ENCODE measurements around the gene EI24. TPM values are rescaled to one million over a fixed set of nuclear protein-coding genes. Genes with fewer than 3 reads are reported as not detected.

Gene EI24
- total and polyA plus RNA-seq, 9 of the 15 experiments (the other 6 are each of a cell fraction or from before 2014, with no cell fraction given), result 50.4 to 260 (median 168) TPM

DNA sequence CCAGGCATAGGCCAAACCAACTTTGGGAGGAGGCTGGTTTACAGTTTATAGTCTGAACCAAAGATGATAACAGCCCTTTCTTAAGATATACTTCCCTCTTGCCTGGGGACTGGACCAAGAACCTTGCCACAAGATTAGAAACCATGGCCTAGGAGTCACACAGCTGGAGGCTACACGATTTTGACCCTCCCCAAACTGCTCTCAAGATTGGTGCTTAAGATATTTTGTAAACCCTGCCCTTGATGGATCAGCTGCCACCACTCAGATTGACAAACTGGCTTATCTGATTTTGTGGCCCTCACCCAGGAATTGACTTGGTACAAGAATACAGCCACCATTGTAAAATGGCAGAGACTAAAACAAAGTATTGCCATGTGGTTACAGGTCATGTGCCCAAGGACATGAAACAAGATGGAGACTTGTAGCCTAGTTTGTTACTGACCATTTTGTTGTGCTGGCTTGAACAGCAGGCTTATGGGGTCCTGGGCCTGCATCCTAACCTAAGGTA lies 17.4 kb upstream of the EI24 start (continued):
- TF ChIP-seq TEAD4 (IDR thresholded peaks at IDR 0.05; ENCODE audit: low read length) (peak; percentile 86), TEAD4 (CRISPR knock-in tag; IDR thresholded peaks at IDR 0.05; ENCODE audit: borderline replicate concordance) (no peak), CXXC5 (CRISPR knock-in tag; IDR thresholded peaks at IDR 0.05) (0 out of 2 replicates have a peak, but pooled peaks have one; percentile 50), KAT8 (IDR thresholded peaks at IDR 0.05; ENCODE audit: low read depth) (no peak), RBM34 (IDR thresholded peaks at IDR 0.05; ENCODE audit: borderline replicate concordance, insufficient read depth, low read length) (no peak), E2F3 (CRISPR knock-in tag; IDR thresholded peaks at IDR 0.05) (no peak), CREB1 (IDR thresholded peaks at IDR 0.05) (no peak; the same call in 1 of the 2 replicates), CREB1 (CRISPR knock-in tag; IDR thresholded peaks at IDR 0.05) (no peak), CBX3 (IDR thresholded peaks at IDR 0.05; ENCODE audit: borderline replicate concordance in 1 of 2, low read length in 2 of 2) (peak in 1 of 2 experiments; percentile 71; a peak in 1 of 3 replicates), KLF16 (IDR thresholded peaks at IDR 0.05) (peak; percentile 89), CBFA2T2 (conservative IDR thresholded peaks at IDR 0.05) (peak; percentile 89), HDAC2 (IDR thresholded peaks at IDR 0.05) (0 out of 2 replicates have a peak, but pooled peaks have one; percentile 72), ZBTB9 (CRISPR knock-in tag; IDR thresholded peaks at IDR 0.05) (peak; percentile 83; the same call in 1 of the 2 replicates)
- TF ChIP-seq, protein P1, sequence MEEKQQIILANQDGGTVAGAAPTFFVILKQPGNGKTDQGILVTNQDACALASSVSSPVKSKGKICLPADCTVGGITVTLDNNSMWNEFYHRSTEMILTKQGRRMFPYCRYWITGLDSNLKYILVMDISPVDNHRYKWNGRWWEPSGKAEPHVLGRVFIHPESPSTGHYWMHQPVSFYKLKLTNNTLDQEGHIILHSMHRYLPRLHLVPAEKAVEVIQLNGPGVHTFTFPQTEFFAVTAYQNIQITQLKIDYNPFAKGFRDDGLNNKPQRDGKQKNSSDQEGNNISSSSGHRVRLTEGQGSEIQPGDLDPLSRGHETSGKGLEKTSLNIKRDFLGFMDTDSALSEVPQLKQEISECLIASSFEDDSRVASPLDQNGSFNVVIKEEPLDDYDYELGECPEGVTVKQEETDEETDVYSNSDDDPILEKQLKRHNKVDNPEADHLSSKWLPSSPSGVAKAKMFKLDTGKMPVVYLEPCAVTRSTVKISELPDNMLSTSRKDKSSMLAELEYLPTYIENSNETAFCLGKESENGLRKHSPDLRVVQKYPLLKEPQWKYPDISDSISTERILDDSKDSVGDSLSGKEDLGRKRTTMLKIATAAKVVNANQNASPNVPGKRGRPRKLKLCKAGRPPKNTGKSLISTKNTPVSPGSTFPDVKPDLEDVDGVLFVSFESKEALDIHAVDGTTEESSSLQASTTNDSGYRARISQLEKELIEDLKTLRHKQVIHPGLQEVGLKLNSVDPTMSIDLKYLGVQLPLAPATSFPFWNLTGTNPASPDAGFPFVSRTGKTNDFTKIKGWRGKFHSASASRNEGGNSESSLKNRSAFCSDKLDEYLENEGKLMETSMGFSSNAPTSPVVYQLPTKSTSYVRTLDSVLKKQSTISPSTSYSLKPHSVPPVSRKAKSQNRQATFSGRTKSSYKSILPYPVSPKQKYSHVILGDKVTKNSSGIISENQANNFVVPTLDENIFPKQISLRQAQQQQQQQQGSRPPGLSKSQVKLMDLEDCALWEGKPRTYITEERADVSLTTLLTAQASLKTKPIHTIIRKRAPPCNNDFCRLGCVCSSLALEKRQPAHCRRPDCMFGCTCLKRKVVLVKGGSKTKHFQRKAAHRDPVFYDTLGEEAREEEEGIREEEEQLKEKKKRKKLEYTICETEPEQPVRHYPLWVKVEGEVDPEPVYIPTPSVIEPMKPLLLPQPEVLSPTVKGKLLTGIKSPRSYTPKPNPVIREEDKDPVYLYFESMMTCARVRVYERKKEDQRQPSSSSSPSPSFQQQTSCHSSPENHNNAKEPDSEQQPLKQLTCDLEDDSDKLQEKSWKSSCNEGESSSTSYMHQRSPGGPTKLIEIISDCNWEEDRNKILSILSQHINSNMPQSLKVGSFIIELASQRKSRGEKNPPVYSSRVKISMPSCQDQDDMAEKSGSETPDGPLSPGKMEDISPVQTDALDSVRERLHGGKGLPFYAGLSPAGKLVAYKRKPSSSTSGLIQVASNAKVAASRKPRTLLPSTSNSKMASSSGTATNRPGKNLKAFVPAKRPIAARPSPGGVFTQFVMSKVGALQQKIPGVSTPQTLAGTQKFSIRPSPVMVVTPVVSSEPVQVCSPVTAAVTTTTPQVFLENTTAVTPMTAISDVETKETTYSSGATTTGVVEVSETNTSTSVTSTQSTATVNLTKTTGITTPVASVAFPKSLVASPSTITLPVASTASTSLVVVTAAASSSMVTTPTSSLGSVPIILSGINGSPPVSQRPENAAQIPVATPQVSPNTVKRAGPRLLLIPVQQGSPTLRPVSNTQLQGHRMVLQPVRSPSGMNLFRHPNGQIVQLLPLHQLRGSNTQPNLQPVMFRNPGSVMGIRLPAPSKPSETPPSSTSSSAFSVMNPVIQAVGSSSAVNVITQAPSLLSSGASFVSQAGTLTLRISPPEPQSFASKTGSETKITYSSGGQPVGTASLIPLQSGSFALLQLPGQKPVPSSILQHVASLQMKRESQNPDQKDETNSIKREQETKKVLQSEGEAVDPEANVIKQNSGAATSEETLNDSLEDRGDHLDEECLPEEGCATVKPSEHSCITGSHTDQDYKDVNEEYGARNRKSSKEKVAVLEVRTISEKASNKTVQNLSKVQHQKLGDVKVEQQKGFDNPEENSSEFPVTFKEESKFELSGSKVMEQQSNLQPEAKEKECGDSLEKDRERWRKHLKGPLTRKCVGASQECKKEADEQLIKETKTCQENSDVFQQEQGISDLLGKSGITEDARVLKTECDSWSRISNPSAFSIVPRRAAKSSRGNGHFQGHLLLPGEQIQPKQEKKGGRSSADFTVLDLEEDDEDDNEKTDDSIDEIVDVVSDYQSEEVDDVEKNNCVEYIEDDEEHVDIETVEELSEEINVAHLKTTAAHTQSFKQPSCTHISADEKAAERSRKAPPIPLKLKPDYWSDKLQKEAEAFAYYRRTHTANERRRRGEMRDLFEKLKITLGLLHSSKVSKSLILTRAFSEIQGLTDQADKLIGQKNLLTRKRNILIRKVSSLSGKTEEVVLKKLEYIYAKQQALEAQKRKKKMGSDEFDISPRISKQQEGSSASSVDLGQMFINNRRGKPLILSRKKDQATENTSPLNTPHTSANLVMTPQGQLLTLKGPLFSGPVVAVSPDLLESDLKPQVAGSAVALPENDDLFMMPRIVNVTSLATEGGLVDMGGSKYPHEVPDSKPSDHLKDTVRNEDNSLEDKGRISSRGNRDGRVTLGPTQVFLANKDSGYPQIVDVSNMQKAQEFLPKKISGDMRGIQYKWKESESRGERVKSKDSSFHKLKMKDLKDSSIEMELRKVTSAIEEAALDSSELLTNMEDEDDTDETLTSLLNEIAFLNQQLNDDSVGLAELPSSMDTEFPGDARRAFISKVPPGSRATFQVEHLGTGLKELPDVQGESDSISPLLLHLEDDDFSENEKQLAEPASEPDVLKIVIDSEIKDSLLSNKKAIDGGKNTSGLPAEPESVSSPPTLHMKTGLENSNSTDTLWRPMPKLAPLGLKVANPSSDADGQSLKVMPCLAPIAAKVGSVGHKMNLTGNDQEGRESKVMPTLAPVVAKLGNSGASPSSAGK (IDR thresholded peaks at IDR 0.05), result no peak; the same call in 1 of the 2 replicates
- TF ChIP-seq, protein P2, sequence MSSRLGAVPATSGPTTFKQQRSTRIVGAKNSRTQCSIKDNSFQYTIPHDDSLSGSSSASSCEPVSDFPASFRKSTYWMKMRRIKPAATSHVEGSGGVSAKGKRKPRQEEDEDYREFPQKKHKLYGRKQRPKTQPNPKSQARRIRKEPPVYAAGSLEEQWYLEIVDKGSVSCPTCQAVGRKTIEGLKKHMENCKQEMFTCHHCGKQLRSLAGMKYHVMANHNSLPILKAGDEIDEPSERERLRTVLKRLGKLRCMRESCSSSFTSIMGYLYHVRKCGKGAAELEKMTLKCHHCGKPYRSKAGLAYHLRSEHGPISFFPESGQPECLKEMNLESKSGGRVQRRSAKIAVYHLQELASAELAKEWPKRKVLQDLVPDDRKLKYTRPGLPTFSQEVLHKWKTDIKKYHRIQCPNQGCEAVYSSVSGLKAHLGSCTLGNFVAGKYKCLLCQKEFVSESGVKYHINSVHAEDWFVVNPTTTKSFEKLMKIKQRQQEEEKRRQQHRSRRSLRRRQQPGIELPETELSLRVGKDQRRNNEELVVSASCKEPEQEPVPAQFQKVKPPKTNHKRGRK (tag; IDR thresholded peaks at IDR 0.05), result no peak
